ENCODE measurements around the gene ANKRD27.
"Not testable (repeated sequence)": the region's sequence is repeated elsewhere in the genome, so short reads cannot be mapped to it uniquely, and the experiment has no call there.

Gene ANKRD27

DNA sequence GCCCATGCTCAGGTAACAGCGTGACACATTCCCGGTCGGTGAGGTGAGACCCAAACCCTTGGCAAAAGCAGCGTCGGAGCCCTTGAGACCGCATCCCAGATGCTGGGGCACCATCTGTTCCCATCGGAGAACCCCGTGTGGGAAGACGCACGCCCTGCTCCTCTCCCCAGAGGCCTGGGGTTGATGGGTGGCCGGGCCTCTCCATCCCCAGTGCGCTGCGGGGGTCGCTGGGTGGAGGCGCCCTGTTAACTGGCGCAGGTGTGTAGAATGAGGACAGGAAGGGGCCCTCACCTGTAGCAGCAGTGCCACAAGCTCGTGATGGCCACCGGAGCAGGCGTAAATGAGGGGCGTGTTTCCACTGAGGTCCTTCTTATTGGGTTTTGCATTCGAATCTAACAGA lies 69.4 kb downstream of the ANKRD27 start:
- no peak for DNase-seq (ENCODE audit: low spot score)

DNA sequence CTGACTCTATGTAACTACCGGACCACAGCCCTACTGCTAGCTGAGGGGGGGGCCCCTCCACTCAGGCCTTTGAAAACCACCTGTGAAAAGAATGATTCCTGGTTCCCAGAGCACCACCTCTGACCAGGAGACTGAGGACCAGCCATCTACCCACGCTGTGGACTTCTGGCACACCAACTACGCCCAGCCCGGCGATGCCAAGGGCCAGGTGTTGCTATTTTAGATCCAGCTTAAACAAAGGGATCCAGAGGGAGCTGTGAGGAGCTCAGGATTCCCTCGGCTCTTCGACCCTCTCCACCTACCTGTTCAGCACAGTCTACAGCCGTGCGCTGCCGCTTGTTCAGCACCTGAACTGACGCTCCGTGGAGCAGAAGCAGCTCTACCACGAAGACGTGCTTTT lies 71.0 kb downstream of the ANKRD27 start:
- DNase-seq (ENCODE audit: low spot score): no peak

- no peak for DNase-seq (ENCODE audit: low spot score)
Observed at GRCh38 chr19:32599736-32600157, 75.2 kb downstream of the ANKRD27 start.

DNA sequence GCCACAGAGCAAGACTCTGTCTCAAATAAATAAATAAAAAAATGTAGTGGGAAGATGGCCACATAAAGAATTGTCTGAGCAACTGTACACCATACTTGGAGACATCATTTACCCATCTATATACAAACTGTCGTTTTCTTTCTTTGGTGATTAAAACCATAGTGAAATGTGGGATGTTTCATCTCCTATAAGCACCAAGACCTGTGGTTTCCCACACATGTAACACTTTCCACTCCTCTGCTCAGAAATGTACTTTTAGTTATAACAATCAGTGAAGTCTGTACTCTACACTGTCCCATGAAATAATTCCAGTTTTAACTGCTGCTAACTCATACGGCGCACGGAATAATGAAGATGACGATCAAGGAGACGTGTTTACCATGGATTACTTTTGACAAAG lies 75.7 kb downstream of the ANKRD27 start:
- DNase-seq (ENCODE audit: low spot score): no peak

GRCh38 chr19:32598022-32598421 lies 77.0 kb downstream of the ANKRD27 start:
- no peak for DNase-seq (ENCODE audit: low spot score)

DNA sequence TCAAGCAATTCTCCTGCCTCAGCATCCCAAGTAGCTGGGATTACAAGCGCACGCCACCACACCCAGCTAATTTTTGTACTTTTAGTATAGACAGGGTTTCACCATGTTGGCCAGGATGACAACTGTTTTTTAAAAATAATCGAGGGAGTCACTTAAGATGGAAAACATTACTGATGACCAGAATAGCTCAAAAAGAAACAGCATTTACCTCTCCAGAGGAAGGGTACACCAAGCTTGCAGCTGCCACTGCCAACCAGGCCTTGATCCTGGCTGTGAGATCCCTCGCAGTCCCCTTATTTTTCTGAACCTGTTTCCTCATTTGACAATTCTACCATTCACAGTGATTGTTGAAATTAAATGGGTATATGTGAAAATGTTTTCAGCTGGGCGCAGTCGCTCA lies 79.5 kb downstream of the ANKRD27 start:
- DNase-seq (ENCODE audit: low spot score): no peak

GRCh38 chr19:32594021-32594420 lies 81.0 kb downstream of the ANKRD27 start:
- DNase-seq (ENCODE audit: low spot score): no peak

DNA sequence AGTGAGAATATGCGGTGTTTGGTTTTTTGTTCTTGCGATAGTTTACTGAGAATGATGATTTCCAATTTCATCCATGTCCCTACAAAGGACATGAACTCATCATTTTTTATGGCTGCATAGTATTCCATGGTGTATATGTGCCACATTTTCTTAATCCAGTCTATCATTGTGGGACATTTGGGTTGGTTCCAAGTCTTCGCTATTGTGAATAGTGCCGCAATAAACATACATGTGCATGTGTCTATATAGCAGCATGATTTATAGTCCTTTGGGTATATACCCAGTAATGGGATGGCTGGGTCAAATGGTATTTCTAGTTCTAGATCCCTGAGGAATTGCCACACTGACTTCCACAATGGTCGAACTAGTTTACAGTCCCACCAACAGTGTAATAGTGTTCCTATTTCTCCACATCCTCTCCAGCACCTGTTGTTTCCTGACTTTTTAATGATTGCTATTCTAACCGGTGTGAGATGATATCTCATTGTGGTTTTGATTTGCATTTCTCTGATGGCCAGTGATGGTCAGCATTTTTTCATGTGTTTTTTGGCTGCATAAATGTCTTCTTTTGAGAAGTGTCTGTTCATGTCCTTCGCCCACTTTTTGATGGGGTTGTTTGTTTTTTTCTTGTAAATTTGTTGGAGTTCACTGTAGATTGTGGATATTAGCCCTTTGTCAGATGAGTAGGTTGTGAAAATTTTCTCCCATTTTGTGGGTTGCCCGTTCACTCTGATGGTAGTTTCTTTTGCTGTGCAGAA lies 87.1 kb downstream of the ANKRD27 start:
- DNase-seq (ENCODE audit: low spot score): not testable (repeated sequence)

DNA sequence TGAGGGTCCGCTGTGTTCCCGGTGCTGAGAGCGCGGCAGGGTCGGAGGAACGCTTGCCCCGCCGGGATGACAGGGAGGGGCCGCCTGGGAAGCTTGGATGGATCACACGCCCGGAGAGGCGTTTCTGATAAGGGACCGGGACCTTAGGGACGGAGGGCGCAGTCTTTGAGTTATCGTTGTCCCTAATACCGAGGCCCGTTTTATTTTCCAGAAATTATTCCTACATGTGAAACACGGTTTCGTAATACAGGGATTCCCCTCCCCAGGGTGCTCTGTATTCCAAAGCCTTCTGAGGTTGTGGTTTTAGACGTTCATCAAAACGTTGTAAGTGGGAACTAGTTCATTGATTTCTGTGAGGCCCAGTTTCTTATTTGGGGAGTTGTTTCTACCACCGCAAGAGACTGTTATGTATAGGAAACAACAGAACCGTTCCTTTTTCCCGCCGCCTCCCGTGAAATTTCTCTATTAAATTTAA lies 93.2 kb downstream of the ANKRD27 start:
- no peak for DNase-seq (ENCODE audit: low spot score)

DNA sequence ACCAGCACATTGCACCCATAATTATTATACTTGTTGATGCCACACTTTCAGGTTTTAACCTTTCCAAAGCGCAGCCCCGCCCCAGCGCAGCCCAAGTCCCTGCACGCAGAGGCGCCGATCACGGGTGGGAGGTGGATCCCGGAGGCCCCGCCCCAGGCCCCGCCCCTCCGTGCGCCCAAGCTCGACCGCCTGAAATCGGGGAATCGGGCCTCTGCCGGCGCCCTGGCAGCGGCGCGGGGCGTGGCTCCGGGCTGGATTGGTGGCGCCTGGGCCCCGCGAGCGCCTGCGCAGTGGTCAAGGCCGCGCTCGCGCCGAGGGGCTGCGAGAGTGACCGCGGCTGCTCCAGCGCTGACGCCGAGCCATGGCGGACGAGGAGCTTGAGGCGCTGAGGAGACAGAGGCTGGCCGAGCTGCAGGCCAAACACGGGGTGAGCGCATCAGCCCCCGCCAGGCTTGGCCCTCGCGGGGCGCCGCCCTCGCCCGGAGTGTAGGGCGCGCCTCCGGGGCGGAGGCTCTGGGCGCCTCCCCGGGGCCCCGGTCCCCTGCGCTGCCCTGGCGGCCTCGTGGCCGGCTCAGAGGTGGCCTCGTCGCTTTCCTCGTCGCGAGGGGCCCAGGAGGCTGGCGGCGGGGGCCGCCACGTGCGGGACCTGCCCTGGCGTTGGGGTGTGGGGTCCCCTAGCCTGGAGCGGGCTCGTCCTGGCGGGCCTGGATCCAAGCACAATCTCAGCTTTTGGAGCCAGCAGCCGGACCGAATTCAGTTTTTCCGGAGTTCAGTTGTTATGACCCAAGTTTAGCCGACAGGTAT lies 93.9 kb downstream of the ANKRD27 start, which contains the start of gene PDCD5:
PDCD5 (plus strand) TSS at position 290 of the 804 bp plus-strand sequence; CDS start at position 362, 72 bp downstream.
- peak; percentile 96 for DNase-seq (ENCODE audit: low spot score)

- no peak for DNase-seq (ENCODE audit: low spot score)
Observed at GRCh38 chr19:32580353-32580900, 94.6 kb downstream of the ANKRD27 start.

DNA sequence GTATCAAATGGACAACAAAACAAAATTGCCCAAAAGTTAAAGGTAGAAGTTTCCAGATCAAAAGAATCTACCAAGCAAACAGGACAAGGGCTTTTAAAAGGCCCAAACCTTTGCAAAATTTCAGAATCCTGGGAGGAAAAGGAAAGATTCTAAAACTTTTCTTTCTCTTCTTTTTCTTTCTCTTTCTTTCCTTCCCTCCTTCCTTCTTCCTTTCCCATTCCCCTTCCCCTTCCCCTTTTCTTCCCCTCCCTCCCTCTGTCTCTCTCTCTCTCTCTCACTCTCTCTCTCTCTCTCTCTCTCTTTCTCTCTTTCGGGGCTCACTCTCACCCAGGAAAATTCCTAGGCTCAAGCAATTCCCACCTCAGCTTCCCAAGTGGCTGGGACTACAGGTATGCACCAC lies 98.2 kb downstream of the ANKRD27 start:
- no peak for DNase-seq (ENCODE audit: low spot score)

DNA sequence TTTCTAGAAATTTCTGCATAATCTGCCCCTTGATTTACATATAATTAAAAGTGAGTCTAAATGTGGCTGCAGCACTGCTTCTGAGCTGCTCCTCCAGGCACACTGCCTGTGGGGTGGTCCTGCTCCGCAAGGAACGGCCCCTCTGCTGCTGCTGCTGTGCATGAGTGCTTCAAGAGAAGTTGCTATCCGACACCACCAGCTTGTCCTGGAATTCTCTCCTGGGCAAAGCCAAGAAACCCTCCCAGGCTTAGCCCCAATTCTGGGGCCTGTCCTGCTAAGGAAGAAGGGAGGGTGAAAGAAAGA lies 101.5 kb downstream of the ANKRD27 start:
- no peak for DNase-seq (ENCODE audit: low spot score)

GRCh38 chr19:32572700-32573491 lies 102.1 kb downstream of the ANKRD27 start:
- not testable (repeated sequence) for DNase-seq (ENCODE audit: low spot score)

DNA sequence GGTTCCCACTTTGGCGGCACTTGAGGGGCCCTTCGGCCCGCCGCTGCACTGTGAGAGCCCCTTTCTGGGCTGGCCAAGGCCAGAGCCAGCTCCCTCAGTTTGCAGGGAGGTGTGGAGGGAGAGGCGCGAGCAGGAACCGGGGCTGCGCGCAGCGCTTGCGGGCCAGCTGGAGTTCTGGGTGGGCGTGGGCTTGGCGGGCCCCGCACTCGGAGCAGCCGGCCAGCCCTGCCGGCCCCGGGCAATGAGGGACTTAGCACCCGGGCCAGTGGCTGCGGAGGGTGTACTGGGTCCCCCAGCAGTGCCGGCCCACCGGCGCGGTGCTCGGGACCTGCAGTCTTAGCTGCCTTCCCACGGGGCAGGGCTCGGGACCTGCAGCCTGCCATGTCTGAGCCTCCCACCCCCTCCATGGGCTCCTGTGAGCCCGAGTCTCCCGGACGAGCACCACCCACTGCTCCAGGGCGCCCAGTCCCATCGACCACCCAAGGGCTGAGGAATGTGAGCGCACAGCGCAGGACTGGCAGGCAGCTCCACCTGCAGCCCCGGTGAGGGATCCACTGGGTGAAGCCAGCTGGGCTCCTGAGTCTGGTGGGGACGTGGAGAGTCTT lies 103.4 kb downstream of the ANKRD27 start:
- not testable (repeated sequence) for DNase-seq (ENCODE audit: low spot score)

GRCh38 chr19:32570081-32570785 lies 104.7 kb downstream of the ANKRD27 start:
- DNase-seq (ENCODE audit: low spot score): peak; percentile 50

- no peak for DNase-seq (ENCODE audit: low spot score)
Observed at GRCh38 chr19:32567486-32567885, 107.5 kb downstream of the ANKRD27 start.

DNA sequence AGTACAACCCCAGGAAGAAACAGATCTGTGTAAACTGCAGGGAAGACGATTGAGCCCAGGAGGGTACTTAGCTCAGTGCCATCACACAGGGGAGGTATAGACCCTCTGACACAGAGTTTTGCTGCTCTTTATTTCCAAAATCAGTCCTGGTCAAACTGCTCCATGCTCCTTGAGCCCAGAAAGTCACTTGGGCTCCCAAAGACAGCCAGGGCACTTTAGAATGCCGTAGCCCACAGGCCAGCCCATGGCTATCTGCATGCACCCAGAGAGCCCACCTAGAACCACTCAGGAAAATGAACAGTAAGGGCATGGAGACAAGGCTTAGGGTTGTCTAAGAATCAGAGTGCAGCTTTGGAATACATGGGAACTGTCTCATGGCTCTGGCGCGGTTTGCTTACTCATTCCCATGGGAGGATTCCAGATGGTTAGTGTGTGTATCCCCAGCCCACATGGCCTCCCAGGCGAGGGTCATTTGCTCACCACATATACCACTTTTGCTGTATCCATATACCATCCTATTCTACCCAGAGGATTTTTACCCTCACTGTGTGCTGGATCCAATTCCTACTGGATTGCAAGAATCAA lies 108.6 kb downstream of the ANKRD27 start:
- DNase-seq (ENCODE audit: low spot score): no peak

DNA sequence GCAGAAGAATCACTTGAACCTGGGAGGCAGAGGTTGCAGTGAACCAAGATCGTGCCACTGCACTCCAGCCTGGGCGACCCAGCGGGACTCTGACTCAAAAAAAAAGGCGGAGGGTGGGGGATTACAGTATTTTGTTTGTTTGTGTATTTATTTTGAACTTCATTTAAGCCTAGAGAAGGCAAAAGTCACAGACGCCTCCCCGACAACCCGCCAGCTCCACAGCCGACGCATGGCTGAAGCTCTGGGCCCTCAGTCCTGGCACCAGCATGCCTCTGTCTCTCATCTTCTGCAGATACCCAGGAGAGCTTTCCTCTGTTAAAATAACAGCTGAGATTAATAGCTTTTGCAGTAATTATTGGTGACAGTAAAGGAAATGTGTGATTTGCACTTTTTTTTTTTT lies 111.2 kb downstream of the ANKRD27 start:
- DNase-seq (ENCODE audit: low spot score): no peak

GRCh38 chr19:32558607-32559228 lies 116.3 kb downstream of the ANKRD27 start:
- no peak for DNase-seq (ENCODE audit: low spot score)

Measured in putamen (tissue), 1 donor.